A549 (cell line): ENCODE data around the gene NUCKS1.

ENCODE experiments used
- POLR2A ChIP-seq: IDR thresholded peaks from 2 replicates; pipeline ENCODE4 v1.6.1; 2012; ENCODE audit warnings: mild to moderate bottlenecking, low read length
- ZNF302 ChIP-seq: fragments of 250-450 bp; sonication (Bioruptor Pico); IDR thresholded peaks from 2 replicates; pipeline ENCODE4 v1.9.0; 2021; ENCODE audit warnings: inconsistent platforms, mild to moderate bottlenecking, moderate library complexity
- TF ChIP-seq, protein P1 (sequence below): fragments of >200 bp; sonication (Bioruptor Twin); formaldehyde crosslinking; IDR thresholded peaks from 3 replicates; pipeline ENCODE4 v1.5.1; 2016

DNA sequence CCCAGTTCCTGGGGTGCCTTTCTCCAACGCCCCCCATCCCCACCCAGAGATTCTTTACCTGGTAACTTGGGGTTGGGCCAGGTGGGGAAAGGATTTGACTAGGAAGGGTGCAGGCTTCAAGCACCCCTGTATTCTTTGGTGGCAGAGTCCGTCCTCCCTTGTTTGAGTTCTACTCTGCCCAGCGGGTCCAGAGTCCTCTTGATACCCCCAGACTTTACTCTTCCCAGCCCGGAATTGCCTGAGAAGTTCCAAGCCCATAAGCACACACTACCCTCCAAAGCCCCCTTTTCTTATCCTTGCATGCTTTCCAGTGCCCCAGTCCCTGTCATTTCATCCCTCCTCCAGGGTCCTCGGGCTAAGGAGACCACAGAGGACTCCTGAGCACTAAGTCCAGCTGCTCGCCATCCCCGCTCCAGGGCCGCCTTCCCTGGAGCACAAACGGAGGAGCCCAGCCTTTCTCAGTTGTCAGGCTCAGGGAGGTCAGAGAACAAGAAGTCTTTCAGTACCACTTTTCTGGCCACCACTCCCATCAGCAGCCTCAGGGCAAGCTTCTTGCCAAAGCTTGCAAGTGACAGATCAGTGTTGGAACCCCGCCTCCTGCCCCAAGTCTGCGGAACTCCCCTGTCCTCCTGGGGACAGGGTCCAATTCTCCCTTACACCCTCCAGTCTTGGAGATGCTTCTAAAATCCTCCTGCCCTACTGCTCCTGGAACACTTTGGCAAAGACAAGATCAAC, 81.9 kb downstream of the NUCKS1 start:
- TF ChIP-seq, protein P1, sequence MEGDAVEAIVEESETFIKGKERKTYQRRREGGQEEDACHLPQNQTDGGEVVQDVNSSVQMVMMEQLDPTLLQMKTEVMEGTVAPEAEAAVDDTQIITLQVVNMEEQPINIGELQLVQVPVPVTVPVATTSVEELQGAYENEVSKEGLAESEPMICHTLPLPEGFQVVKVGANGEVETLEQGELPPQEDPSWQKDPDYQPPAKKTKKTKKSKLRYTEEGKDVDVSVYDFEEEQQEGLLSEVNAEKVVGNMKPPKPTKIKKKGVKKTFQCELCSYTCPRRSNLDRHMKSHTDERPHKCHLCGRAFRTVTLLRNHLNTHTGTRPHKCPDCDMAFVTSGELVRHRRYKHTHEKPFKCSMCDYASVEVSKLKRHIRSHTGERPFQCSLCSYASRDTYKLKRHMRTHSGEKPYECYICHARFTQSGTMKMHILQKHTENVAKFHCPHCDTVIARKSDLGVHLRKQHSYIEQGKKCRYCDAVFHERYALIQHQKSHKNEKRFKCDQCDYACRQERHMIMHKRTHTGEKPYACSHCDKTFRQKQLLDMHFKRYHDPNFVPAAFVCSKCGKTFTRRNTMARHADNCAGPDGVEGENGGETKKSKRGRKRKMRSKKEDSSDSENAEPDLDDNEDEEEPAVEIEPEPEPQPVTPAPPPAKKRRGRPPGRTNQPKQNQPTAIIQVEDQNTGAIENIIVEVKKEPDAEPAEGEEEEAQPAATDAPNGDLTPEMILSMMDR, result no peak
- no peak for TF ChIP-seq POLR2A
- no peak for TF ChIP-seq ZNF302 (CRISPR knock-in tag)
